Measurements from ENCODE around the gene ITGA1. TPM values are rescaled to one million over a fixed set of nuclear protein-coding genes. Genes with fewer than 3 reads are reported as not detected.

ITGA1 gene
- total RNA-seq, 6 experiments from 2014 or later: 66.5 to 116 (median 82.1) TPM

DNA sequence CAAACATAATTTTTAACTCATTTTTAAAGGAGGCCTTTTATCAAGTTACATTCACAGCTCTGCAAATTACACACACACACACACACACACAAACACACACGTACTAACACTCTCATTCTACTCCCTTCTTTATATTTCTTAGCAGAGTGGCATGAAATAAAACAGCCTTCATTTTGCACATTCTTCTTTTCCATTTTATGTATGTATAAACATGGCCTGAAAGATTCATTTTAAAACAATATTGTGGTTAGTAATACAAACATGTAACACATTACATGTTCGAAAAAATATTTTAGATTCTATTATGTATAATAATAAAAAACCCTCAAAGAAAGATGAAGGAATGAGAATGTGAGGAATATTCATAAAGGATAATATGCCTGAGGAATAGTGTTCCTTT lies 115.4 kb downstream of the ITGA1 start:
- 81% methylated on average over 2 of the region's 2 CpGs for whole genome bisulfite sequencing (ENCODE audit: insufficient coverage, low coverage, low lambda C conversion rate, missing lambda C conversion rate)
- ATAC-seq (no peak), DNase-seq (no peak)
- Histone ChIP-seq H3K27ac (no peak overlapping the region), H3K27me3 (no peaks in the 10 kb centered on the region), H3K4me3 (no peak overlapping the region), H3K36me3 (peaks cover 0 to 17% (median 3%) of the 10 kb centered on the region in 4 donors), H3K9me3 (no peaks in the 10 kb centered on the region), H3K4me1 (no peaks in the 10 kb centered on the region)
- intact Hi-C loops (cut with DNase I): no loop called here
- TF ChIP-seq POLR2A (IDR thresholded peaks at IDR 0.05): no peak
- TF ChIP-seq, protein P1, sequence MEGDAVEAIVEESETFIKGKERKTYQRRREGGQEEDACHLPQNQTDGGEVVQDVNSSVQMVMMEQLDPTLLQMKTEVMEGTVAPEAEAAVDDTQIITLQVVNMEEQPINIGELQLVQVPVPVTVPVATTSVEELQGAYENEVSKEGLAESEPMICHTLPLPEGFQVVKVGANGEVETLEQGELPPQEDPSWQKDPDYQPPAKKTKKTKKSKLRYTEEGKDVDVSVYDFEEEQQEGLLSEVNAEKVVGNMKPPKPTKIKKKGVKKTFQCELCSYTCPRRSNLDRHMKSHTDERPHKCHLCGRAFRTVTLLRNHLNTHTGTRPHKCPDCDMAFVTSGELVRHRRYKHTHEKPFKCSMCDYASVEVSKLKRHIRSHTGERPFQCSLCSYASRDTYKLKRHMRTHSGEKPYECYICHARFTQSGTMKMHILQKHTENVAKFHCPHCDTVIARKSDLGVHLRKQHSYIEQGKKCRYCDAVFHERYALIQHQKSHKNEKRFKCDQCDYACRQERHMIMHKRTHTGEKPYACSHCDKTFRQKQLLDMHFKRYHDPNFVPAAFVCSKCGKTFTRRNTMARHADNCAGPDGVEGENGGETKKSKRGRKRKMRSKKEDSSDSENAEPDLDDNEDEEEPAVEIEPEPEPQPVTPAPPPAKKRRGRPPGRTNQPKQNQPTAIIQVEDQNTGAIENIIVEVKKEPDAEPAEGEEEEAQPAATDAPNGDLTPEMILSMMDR (IDR thresholded peaks at IDR 0.05): no peak

DNA sequence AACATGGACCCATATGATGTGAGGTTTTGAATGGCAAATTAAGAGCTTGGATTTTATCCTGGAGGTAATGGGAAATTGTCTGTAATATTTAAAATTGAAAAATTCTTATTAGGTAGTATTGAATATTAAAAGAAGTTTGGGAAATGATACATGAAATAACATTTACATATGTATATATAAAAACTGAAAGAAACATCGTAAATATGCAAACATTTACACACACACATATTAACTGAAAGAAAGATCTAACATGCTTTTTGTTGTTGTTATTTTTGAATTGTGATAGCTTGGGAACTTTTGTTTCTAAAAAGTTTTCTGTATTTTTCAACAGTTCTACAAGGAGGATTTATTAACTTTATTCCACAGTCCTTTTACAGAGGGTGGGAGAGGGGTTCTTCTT lies 118.6 kb downstream of the ITGA1 start:
- H3K27ac ChIP-seq: no peak overlapping the region
- intact Hi-C loops (cut with DNase I): no loop called here
- H3K27me3 ChIP-seq: no peaks in the 10 kb centered on the region
- peaks cover 0 to 6% (median 0%) of the 10 kb centered on the region in 4 donors for H3K36me3 ChIP-seq
- no peaks in the 10 kb centered on the region for H3K4me1 ChIP-seq
- ATAC-seq: no peak
- H3K9me3 ChIP-seq: no peaks in the 10 kb centered on the region
- no peak overlapping the region for H3K4me3 ChIP-seq
- DNase-seq: no peak
- no peak for TF ChIP-seq POLR2A (IDR thresholded peaks at IDR 0.05)
- TF ChIP-seq, protein P1 (IDR thresholded peaks at IDR 0.05): no peak
- WGBS (ENCODE audit: insufficient coverage, low coverage, low lambda C conversion rate, missing lambda C conversion rate): 93% methylated on average over 1 of the region's 1 CpG

DNA sequence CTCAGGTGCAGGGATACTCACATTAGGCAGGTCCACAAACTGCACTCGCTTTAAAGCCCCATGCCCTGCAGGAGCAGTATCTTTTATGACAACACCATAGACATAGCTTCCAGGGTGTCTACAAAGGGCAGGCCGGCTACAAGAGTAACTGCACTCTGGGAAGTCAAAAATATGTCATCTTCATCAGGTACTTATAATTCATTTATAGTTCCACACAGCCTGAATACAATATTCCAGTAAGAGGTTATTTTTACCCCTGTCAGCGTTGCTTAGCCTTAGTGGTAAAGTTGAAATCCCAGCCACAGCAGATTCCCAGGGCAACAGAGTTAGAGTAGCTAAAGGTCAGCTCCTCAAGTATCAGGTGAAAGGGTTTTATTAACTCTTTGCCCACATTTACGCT lies 119.1 kb downstream of the ITGA1 start:
- Histone ChIP-seq H3K36me3 (peaks cover 0 to 6% (median 0%) of the 10 kb centered on the region in 4 donors), H3K4me3 (no peak overlapping the region), H3K4me1 (no peaks in the 10 kb centered on the region), H3K27me3 (no peaks in the 10 kb centered on the region), H3K9me3 (no peaks in the 10 kb centered on the region), H3K27ac (no peak overlapping the region)
- ATAC-seq (no peak), DNase-seq (no peak)
- intact Hi-C loops (cut with DNase I): no loop called here
- TF ChIP-seq POLR2A (IDR thresholded peaks at IDR 0.05): no peak
- TF ChIP-seq, protein P1 (IDR thresholded peaks at IDR 0.05): no peak
- WGBS (ENCODE audit: insufficient coverage, low coverage, low lambda C conversion rate, missing lambda C conversion rate): 93% methylated on average over 3 of the region's 4 CpGs

DNA sequence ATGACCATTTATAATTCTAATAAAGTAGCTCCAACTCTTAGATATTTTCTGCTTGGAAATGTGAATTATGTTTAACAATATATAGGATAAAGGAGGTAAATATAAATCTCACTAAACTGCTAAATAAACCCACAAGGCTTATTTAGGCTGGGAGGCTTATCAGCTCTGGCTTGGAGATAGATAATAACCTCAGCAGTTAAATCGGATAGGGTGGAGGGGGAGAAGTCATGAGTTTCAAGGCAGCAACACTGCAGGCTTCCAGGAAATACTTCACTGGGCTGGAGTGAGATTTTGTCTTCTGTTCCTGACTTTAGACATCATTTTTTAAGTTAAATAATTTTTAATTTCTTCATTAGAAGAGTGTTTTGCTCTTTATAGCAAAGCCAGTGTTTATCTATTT lies 121.5 kb downstream of the ITGA1 start:
- WGBS (ENCODE audit: insufficient coverage, low coverage, low lambda C conversion rate, missing lambda C conversion rate): 7% methylated on average over 1 of the region's 1 CpG
- peak; percentile 52 to 72 (median 66) for ATAC-seq
- Histone ChIP-seq H3K4me1 (no peaks in the 10 kb centered on the region), H3K36me3 (peaks cover 0 to 6% (median 0%) of the 10 kb centered on the region in 4 donors), H3K27me3 (no peaks in the 10 kb centered on the region), H3K27ac (no peak overlapping the region), H3K9me3 (no peaks in the 10 kb centered on the region), H3K4me3 (no peak overlapping the region)
- DNase-seq: no peak
- intact Hi-C loops (cut with DNase I): no loop called here
- TF ChIP-seq POLR2A (IDR thresholded peaks at IDR 0.05): no peak
- TF ChIP-seq, protein P1 (IDR thresholded peaks at IDR 0.05): no peak

DNA sequence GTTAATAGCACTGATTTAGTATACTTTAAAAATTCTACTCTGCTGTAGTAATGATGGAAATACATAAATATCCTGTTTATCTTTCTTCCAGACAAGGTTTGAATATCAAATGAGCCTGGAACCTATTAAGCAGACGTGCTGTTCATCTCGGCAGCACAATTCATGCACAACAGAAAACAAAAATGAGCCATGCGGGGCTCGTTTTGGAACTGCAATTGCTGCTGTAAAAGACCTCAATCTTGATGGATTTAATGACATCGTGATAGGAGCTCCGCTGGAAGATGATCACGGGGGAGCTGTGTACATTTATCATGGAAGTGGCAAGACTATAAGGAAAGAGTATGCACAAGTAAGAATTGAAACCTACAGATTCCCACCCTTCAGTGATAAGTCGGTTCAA lies 122.4 kb downstream of the ITGA1 start:
- Histone ChIP-seq H3K4me3 (no peak overlapping the region), H3K27me3 (no peaks in the 10 kb centered on the region), H3K27ac (peak overlapping the region in 1 of 3 donors; percentile 19), H3K9me3 (no peaks in the 10 kb centered on the region), H3K36me3 (peaks cover 0 to 6% (median 0%) of the 10 kb centered on the region in 4 donors), H3K4me1 (peaks cover 0 to 3% (median 0%) of the 10 kb centered on the region in 4 donors)
- no peak for DNase-seq
- ATAC-seq: peak in 1 of 4 donors; percentile 22
- intact Hi-C loops (cut with DNase I): loop anchor here in 1 of 2 donors (10.0 kb wide), 1 partner anchor 125 kb away; the partner anchor contains the start of genes ITGA1 and PELO
- 46% methylated on average over 7 of the region's 8 CpGs for WGBS (ENCODE audit: insufficient coverage, low coverage, low lambda C conversion rate, missing lambda C conversion rate)
- TF ChIP-seq, protein P1 (IDR thresholded peaks at IDR 0.05): no peak
- no peak for TF ChIP-seq POLR2A (IDR thresholded peaks at IDR 0.05)
